ENCODE results near the gene MAP3K14.
"Not testable (repeated sequence)": the region's sequence is repeated elsewhere in the genome, so short reads cannot be mapped to it uniquely, and the experiment has no call there.

Gene MAP3K14

DNA sequence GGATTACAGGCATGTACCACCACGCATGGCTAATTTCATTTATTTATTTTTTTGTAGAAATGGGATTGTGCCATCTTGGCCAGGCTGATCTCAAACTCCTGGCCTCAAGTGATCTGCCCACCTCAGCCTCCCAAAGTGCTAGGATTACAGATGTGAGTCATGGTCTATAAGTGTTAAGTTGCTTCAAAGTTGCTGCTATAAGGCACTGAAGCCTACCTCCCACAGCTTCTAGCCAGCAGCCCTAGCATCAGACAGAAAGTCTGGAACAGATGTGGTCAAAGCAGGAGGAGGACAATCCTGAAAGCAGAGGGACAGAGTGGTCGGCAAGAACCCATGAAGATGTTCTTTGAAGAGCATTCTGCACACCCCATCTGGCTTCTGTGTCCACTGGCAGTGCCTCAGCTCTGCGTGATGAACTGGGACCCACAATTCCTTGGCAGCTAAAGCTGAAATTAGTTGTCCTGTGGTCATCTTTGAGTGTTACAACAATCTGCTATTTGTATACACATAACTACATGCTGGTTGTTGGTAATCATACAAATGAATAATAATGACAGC is 11.2 kb downstream of the MAP3K14 start:
- no peak for TF ChIP-seq CTCF (IDR thresholded peaks at IDR 0.05; ENCODE audit: low read depth, low read length)
- DNase-seq (ENCODE audit: extremely low read depth, low read depth) = no peak

- no peak for DNase-seq (ENCODE audit: extremely low read depth, low read depth)
- no peak for TF ChIP-seq CTCF (IDR thresholded peaks at IDR 0.05; ENCODE audit: low read depth, low read length)
Observed at GRCh38 chr17:45302649-45303173, 14.1 kb downstream of the MAP3K14 start.

- DNase-seq (ENCODE audit: extremely low read depth, low read depth) = not testable (repeated sequence)
Observed at GRCh38 chr17:45302220-45302619, 14.6 kb downstream of the MAP3K14 start.

- TF ChIP-seq CTCF (IDR thresholded peaks at IDR 0.05; ENCODE audit: low read depth, low read length) = no peak
- DNase-seq (ENCODE audit: extremely low read depth, low read depth) = no peak
Observed at GRCh38 chr17:45301674-45302073, 15.1 kb downstream of the MAP3K14 start.

DNA sequence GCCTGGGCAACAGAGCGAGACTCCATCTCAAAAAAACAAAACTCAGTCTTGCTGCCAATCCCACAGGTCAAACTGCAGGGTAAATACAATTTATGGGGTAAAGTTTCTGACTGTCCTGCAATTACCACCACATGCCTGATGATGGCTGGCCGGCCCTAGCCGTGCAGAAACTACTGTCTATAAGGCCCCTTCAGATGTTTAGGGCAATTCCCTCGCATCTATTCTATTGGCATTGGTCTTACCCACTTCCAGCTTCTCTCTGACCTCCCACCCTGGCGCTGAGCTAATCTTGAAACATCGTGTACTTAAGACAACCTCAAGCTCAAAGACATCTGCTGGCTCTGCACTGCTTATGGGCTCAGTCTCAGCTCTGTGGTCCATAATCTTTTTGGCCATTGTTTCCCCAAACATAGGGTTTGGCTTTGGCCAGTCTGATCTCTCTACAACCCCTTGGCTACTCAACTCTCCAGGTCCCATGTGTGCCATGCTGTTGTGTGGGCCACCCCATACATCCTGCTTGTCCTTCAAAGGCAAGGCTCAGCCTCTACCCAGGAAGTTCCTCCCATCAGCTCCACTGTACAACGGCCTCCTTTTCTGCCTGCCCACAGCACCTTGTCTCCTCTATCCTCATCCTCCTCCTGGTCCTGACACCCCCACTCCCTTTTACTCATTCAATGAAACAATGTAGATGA is 16.6 kb downstream of the MAP3K14 start:
- no peak for TF ChIP-seq CTCF (IDR thresholded peaks at IDR 0.05; ENCODE audit: low read depth, low read length)
- no peak for DNase-seq (ENCODE audit: extremely low read depth, low read depth)

GRCh38 chr17:45299361-45299760 is 17.5 kb downstream of the MAP3K14 start:
- no peak for TF ChIP-seq CTCF (IDR thresholded peaks at IDR 0.05; ENCODE audit: low read depth, low read length)
- DNase-seq (ENCODE audit: extremely low read depth, low read depth) = no peak

- no peak for TF ChIP-seq CTCF (IDR thresholded peaks at IDR 0.05; ENCODE audit: low read depth, low read length)
- DNase-seq (ENCODE audit: extremely low read depth, low read depth) = no peak
Observed at GRCh38 chr17:45298546-45299285, 18.1 kb downstream of the MAP3K14 start.
